ENCODE data around the gene ERICH6B.

The ERICH6B gene

DNA sequence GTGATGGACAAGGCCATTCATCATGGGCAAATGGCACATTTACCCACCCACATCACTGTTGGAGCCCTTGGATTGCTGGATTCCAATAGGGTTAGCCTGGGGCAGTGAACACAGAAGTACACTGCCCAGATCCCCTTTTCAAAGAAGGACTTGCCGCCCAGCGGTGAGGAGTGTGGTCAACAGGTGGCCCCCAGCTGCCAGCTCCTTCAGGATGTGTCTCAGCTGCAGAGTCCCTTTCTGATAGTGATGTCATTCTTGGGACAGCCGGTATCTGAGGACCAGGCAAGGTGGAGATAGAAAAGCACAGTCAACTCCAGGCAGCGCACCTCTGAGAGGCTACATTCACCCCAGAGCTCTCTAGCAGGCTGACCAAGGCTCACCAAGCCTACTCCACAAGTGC lies 16.9 kb downstream of the ERICH6B start:
- ATAC-seq, result no peak

DNA sequence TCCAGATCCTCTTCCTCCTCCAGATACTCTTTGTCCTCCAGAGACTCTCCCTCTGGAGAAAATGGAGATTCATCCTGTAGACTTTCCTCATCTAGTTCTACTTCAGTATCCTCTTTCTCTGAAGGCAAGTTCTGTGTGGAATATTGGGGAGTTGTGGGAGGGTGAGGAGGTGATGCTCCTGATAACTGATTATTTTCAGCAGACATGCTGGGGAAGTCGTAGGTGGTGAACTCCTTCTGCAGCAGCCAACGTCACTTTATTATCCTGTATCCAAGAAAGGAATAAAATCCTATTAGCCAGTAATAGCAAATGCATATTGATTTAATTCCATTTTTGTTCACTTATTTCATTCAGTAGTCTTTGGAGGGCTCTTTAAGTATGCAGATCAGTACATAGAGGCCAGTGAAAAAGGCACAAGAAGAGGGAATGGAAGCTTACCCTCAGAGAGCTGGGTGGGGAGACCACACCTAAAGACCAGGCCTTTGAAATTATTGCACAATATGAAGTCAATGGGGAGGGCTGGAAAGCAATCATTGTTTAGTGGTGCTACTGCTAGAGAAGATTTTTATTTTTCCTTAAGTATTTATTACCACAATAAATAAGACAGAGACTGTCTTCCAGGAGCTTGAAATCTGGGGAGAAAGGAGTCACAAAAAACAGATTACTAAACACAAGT lies 18.6 kb downstream of the ERICH6B start:
- ATAC-seq, result no peak

DNA sequence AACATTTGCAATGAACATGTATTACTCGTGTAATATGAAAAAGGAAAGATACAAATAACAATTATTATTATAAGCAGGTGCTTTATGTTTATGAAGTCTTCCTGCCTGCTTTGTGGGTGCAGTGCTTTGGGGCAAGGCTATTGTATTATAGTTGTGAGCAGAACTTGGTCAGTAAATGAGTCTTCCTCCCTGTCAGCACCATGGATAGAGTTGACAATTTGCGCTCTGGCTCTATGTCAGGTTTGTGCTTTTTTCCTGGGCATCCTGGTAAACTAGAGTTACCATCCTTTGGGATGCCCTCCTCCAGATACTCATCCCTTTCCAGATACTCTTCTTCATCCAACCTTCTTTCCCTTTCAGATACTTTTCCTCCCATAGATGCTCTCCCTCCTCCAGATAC lies 19.6 kb downstream of the ERICH6B start:
- no peak for ATAC-seq

DNA sequence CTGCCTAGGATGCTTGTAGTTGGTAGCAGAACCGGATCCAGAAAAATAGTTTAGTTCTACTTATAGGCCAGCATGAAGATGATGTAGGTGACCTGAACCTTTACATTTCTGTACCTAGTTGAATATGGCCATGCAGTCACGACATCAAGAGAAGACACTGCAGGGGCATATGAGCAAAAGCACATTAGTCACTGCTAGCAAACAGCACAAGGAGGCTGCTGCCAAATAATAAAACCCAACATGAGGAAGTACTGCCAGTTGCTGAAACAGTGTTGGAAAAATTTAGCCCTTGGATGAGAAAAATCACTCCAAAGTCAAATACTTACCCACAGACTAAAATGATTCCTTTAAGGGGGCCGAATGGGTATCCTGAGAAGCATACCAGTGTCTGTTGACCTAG lies 20.8 kb downstream of the ERICH6B start:
- ATAC-seq, result no peak

DNA sequence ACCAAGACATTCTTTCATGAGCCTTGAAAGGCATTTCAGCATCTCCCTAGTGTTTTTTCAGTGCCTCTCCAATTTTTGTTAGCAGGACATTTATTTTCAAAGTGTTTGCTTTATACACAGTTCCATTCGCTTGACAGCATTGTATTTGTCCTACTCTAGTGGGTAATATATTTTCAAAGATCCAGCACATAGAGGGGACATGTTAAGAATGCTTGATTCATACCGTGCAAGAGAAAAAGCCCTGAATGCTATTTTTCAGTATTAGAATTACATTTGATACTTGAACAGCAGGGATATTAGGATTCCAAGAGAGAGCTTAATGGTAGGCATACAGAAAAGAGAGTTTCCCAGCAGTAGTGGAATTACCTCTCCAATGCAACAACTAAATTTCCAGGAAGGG lies 21.3 kb downstream of the ERICH6B start:
- ATAC-seq, result no peak

DNA sequence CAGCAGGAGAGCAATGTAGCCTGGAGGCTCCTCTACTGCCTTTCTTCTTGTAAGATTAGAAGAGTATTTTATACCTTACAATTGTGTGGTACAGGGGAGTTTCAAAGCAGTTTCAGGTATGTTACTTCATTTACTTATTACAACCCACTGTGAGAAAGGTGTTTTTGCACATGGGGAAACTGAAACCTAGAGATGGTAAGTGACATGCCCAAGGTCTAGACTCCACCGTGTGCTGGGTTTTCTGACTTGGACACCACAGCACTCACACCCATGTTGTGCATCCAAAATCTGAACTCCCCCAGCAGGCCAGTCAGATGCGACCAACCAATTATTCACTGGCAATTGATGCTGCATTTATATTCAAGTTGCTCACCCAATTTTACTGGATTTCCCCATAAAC lies 22.8 kb downstream of the ERICH6B start:
- ATAC-seq, result no peak

DNA sequence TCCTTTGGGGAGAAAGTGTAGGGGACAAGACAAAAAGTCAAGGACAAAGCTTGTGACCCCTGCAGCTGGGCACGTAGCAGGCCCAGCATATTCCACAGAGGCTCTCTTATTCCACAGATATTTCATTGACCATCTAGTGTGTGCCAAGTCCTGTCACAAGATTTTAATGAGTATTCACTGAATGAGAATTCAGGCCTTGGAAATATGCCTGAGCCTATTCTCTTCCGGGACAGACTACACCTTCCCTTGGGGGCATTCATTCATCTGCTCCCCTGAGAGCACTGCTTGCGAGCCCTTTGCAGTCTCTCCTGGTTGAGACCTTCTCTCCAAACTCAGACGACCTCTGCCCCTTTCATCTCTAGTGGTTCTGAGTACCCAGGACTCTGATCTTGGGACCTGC lies 25.5 kb downstream of the ERICH6B start:
- ATAC-seq, result no peak

DNA sequence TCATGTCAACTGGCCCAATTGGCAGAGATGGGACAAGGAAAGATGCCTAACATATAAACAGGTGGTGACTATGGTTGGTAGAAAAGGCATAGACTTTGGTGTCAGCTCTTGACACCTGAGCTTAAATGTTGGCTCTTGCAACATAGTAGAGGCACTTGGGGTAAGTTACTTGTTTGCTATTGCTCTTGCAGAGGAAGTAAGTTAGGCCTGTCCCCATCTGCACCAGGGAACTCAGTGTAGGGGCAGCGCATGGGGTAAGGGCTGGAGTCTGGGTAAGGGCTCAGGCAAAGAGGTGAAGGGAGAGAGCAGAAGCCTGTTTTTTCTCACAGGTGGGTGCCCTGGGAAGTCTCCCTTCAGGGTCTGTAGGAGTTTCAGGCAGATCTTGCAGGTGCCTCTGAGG lies 27.6 kb downstream of the ERICH6B start:
- ATAC-seq, result no peak

DNA sequence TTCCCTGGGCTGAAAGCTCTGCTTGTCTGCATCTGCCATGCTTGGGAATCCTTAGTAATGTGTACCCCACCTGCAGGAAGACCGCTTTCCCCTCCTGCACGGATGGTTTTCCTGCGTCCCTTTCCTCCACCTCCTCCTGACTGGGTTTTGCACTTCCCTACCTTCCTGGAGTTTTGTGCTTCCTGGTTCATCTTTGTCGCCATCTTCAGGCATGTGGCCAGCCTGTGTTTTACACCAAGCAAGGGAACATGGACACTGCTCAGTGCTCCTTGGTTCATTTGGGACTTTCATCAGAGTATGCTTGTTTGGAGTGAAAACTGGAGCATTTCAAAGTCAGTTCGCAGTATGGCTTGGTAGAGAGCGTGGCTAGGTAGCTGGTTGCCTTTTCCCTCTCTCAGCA lies 30.7 kb downstream of the ERICH6B start:
- no peak for ATAC-seq

DNA sequence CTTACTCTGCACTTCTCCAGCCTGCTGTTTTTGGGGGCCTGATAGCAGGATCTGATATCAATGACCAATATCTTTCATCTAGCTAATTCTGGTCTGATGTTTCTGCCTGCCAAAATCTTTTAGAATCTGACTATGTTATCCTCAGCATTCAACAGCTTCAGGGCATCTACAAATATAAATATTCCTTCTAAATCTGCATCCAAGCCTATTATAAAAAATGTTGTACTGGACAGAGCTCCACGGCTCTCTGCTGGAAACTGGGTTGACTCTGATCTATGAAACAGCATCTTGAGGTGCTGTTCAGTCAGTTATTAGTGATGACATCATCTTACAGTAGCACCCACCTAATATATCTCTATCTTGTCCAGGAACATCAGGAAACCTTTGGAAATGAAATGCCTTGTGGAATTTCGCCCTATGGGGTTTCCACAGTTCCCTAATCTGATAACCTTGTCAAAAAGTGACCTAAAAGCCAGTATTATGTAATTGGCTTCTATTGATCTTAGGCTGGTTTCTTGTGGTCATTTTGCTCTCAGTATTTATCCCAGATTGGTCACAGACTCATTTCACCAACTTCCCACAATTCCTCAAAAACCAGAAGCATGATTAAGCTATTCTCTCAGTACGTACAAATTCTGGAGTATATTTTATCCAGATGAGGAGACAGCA lies 33.0 kb downstream of the ERICH6B start:
- ATAC-seq, result no peak

DNA sequence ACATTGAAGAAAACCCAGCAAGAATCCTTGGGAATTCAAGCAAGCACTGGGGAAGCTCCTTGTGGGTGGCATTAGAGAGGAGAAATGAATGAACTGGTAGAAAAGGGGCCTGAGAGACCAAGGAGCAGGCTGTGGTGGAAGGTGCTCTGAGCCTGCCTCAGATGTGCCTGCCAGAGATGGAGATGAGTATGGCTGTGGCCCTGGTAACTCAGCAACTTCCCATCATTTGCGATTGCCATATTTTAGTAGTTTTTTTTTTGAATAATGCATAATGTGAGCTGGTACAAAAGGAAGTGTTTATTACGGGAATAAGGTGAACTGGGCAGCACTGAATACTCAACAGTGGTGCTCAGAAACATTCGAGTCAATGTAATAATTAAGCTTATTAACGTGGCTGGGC lies 39.1 kb downstream of the ERICH6B start:
- no peak for ATAC-seq

DNA sequence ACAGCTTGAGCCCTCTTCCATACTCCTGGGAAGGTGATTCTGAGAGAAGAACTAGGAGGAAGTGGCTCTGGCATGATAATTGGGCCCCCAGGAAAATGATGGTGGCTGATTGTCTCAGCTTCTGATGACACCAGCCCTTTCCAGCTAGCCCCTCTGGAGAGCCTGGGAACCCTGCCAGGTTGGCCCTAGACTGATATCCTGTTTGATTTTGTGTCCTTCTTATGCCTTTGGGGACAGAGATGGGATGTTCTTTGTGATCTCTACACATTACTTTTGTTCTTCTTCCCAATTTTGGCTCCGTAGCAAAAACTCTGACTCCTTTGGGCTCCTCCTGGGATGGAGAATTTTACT lies 39.7 kb downstream of the ERICH6B start:
- ATAC-seq, result no peak

DNA sequence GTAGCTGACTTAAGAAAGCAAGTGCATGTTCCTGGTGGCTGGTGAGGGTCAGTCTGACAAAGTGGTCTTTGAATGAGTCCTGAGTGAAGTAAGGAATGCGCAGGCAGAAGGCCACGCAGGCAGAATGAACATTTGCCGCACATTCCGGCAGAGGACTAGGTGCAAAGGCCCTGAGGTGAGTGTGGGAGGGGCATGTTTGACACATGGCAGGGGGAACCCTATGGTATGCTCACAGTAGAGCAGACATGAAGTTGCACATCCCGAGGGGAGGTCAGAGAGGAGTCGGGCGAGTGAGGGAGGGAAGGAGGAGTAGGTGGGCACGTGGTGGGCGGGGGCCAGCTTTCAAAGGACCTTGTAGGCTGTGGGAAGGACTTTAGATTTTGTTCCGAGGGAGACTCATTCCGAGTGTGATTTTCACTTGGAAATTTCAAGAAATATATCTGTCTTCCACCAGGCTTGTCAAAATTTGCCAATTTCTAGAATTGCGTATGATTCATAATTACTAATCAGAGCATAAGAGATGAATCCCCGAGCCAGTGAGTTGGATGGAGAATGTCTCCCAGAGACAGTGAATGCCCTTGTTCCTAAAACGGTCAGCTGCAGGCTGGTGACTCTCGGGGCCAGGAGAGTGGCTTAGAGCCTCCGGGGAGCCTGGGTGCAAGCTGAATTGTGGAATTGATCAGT lies 40.3 kb downstream of the ERICH6B start:
- ATAC-seq, result no peak

DNA sequence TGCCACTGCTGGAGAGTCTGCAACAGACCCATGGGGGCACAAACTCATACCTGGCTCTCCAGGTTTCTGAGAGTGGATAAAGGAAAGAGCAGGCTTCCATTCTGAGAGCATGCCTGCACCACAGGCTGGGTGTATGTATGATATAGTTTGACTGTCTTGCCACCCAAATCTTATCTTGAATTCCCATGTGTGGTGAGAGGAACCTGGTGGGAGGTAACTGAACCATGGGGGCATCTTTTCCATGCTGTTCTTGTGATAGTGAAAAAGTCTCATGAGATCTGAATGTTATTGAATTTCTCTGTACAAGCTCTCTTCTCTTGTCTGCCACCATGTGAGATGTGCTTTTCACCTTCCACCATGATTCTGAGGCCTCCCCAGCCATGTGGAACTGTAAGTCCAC lies 50.2 kb downstream of the ERICH6B start:
- no peak for ATAC-seq

DNA sequence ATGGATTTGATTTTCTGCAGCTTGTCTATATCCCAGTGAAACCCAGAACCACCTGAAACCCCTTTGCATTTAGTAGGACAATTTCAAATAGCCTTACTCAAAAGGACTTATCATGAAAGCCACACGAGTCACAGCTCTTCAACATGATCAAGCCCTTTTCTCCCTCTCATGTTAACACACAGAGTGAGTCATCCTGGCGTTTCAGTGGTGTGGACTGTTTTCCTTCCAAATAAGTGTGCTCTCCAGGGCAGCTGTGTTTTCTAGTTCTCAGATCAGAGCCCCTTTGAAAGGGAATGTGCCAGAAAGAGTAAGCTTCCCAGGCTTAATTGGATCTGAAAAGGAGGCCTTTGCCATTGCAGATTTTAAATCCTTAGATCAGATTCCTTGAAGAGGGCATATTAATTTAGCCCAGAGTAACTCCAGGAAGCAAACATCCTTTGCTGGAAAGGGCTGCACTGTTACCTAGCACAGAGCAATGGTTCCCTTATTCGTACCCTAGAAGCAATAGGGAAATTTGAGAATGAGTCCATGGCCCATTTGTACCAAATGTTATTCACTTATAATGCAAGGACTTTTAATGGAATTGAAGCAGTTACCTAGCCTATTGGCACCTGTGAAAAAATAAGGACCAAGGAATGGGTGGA lies 51.3 kb downstream of the ERICH6B start:
- no peak for ATAC-seq

DNA sequence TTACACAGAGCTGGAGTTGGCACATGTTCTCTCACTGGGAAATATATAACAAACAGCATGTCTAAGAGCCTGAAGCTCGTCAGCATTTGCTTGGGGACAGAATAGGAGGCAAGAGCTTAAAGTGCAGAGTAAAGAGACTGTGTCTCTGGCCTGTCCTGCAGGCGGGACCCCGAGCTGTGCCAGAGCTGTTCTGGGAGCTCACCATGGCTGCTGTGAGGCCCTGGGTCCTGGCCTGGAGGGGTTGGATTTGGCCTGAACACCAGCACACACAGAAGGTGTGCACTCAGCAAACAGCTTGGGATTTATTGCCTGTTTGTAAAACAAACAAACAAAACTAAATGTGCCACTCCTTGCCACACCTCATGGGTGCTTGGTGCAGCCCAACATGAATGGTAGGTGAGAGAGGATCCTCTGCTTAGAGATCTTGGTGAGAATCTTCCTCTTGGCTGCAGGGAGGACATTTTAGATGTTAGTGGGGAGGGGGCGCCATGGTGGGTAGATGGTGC lies 60.9 kb downstream of the ERICH6B start:
- ATAC-seq, result no peak

DNA sequence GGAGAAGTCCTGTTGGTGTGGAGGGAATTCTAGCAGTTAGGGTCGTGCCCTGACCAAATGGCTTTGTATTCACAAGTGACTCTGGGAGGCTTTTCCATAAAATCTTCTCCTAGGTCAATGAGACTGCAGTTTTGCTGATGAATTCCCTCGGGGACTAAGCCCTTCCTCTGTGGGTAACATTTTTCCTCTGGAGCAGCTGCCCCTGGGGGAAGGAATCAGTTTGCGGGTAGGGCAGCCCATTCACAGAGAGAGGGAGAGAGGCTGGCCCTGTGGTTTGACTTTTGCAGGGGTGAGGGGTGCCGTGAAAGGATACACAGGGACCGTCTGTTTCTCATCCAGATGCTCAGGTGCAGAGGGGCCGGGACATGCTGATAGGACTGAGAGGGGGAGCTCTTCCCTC lies 67.3 kb downstream of the ERICH6B start:
- ATAC-seq, result no peak

DNA sequence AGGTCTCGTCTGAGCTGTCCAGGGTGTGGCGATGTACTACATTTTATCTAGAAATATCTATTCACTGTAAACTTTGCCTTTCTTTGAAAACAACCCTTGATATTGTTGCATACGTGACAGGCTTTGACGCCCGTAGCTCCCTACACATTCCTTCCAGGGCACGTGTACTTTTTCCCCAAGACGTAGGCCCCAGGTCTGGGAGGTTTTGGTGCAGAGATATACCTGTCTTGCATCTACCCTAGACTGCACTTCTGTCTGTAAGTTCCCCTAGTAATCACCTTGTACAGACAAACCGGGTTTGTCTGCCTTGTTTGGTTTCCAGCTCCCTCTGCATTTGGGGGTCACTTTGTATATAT lies 69.2 kb downstream of the ERICH6B start:
- no peak for ATAC-seq

DNA sequence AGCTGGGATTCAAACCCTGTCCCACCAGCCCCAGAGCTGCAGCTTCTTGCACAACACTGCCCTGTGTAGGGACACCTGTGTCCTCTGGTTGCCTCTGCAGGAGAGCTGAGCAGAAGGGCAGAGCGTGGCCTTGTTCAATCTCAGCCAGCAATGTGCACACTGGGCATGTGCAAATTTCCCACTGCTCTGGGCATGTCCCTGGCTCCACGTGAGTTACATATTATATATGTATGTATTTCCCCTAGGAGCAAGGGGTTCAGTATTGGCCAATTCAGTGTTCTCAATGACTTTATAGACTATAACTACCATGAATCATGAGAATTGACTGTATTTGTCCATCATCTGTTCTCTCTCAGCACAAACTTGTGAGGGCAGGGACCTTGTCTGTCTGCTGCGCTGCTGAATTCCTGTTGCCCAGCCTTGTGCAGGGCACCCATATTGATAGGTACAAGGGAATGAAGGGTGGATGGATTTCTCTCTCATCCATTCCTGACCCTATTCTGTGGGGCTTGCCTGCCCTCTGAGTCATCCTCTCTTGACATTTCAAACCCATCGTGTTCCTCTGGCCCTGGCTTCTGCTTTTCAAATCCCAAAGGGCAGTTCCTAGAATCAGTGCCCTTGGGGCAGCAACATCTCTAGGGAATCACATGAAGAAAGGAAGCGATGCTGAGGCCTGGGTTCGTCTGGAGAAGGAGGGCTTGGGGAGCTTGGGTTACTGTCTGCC lies 69.7 kb downstream of the ERICH6B start:
- ATAC-seq, result no peak

DNA sequence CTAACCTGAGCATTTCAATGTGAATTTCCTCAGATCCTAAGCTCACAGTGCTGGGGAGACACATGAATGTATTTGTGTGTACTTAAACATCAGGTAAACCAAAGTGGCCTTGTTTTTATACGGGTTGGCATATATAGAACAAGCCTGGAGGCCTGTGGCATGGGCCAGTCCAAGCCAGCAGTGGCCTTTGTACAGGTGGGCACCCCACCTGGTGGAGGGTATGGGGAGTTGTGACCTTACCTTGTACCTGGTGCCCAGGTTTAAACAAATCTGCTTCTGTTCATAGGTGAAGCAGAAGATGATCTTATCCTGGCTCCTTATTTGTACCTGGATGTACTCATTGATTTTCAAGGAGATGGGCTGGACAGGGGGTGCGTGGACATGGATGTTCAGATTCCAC lies 71.0 kb downstream of the ERICH6B start:
- no peak for ATAC-seq

DNA sequence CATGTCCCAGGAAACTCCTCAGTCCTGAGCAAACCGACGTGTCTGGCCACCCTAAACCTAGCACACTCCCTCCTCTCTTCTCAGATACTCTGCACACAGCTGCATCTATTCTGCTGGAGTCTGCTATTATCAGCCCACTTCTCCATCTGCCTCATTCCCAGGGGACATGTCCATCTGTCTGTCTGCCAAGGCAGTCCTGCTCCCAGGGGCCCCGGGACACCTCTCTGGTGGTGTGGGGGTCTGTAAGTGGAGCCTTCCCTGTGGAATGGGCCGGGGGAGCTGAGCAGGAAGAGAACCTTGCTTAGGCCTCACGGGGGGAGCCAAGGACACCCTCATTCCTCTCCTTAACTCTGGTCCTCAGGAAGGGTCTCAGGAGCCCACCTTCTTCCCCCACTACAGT lies 72.7 kb downstream of the ERICH6B start:
- ATAC-seq, result no peak

DNA sequence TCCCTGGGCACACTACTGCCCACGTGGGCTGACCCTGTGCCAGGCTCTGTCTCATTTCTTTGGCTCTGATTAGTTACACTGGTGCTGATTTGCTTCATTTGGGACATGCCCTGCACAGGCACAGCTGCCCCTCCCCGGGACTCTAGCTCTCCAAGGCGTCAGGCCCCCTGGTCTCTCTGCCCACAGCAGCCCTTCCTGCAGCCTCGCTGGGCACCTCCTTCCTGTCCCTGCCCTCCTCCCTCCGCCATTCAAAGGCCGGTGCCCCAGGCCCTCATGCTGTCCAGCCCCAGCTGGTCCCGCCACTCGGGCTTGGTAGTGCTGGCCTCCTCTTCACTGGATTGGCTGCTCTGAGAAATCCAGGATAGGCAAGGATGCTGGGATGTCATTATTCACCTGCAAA lies 73.1 kb downstream of the ERICH6B start:
- ATAC-seq, result no peak

DNA sequence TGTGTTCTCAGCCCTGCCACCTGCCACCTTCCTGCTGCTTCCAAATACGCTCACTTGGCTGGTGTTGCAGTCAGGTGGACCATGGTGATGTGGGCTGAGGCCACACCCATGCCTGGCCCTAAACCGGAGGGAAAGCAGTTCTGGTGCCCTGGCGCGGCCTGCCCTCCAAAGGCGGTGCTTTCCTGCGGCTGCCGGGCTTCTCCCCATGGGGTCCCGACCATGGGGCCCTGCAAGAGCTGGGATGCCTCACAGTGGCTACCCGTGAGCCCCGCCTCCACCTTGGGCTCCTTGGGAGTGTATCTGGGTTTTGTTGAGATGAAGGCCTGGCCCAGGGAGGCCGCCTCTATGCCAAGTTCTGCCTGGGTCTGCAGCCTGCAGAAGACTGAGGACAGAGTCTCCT lies 73.7 kb downstream of the ERICH6B start:
- no peak for ATAC-seq

Measured in activated CD4-positive, CD25-positive, alpha-beta regulatory T cell treated with anti-CD3 and anti-CD28 coated beads, Interleukin-2, amount 50 U/mL, for 24 hours (primary cell).